ENCODE results near the gene PLAGL1. TPM values are rescaled to one million over a fixed set of nuclear protein-coding genes. Genes with fewer than 3 reads are reported as not detected.

Gene PLAGL1
- total RNA-seq, 6 experiments from 2014 or later: 22.5 to 28.8 (median 26.2) TPM

GRCh38 chr6:144033816-144034735 is 26.0 kb upstream of the PLAGL1 start:
- peak overlapping the region; percentile 46 for H3K4me3 Mint-ChIP-seq
- H3K27me3 Mint-ChIP-seq (ENCODE audit: insufficient read depth): no peaks in the 10 kb centered on the region; the same call in 1 of the 2 replicates
- H3K36me3 Mint-ChIP-seq (ENCODE audit: low read depth): peaks cover 7% of the 10 kb centered on the region; the same call in 1 of the 2 replicates
- DNase-seq: peak; percentile 80
- peak overlapping the region; percentile 82 for H3K27ac Mint-ChIP-seq
- peaks cover 45% of the 10 kb centered on the region for H3K4me1 Mint-ChIP-seq (ENCODE audit: low read depth)
- peaks cover 9% of the 10 kb centered on the region for H3K9me3 Mint-ChIP-seq
- TF ChIP-seq, protein P1, sequence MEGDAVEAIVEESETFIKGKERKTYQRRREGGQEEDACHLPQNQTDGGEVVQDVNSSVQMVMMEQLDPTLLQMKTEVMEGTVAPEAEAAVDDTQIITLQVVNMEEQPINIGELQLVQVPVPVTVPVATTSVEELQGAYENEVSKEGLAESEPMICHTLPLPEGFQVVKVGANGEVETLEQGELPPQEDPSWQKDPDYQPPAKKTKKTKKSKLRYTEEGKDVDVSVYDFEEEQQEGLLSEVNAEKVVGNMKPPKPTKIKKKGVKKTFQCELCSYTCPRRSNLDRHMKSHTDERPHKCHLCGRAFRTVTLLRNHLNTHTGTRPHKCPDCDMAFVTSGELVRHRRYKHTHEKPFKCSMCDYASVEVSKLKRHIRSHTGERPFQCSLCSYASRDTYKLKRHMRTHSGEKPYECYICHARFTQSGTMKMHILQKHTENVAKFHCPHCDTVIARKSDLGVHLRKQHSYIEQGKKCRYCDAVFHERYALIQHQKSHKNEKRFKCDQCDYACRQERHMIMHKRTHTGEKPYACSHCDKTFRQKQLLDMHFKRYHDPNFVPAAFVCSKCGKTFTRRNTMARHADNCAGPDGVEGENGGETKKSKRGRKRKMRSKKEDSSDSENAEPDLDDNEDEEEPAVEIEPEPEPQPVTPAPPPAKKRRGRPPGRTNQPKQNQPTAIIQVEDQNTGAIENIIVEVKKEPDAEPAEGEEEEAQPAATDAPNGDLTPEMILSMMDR (IDR thresholded peaks at IDR 0.05): no peak

DNA sequence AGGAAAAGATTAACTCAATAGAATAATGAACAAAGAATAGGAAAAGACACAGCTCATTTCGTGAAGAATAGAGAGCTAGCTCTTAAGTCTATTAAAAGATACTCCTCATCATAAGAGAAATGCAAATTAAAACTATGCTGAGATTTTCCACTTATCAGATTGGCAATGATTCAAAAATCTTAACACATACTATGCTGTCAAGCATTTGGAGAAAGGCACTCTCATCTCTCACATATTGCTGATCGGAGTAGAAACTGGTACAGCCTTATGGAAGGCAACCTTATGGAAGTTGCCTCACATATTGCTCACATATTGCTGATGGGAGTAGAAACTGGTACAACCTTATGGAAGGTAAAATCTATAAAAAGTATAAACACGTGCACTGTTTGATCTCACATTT is 21.4 kb upstream of the PLAGL1 start:
- Mint-ChIP-seq H3K36me3 (ENCODE audit: low read depth) (peaks cover 7% of the 10 kb centered on the region; the same call in 1 of the 2 replicates), H3K9me3 (peaks cover 9% of the 10 kb centered on the region), H3K27ac (no peak overlapping the region), H3K4me3 (no peak overlapping the region), H3K4me1 (ENCODE audit: low read depth) (peaks cover 18% of the 10 kb centered on the region), H3K27me3 (ENCODE audit: insufficient read depth) (peaks cover 12% of the 10 kb centered on the region)
- no peak for DNase-seq
- TF ChIP-seq, protein P1 (IDR thresholded peaks at IDR 0.05): no peak

- no peak overlapping the region for H3K4me3 Mint-ChIP-seq
- DNase-seq: no peak
- peaks cover 3% of the 10 kb centered on the region; the same call in 1 of the 2 replicates for H3K36me3 Mint-ChIP-seq (ENCODE audit: low read depth)
- peaks cover 16% of the 10 kb centered on the region for H3K27me3 Mint-ChIP-seq (ENCODE audit: insufficient read depth)
- H3K4me1 Mint-ChIP-seq (ENCODE audit: low read depth): peaks cover 4% of the 10 kb centered on the region
- TF ChIP-seq, protein P1 (IDR thresholded peaks at IDR 0.05): no peak
- H3K9me3 Mint-ChIP-seq: peaks cover 6% of the 10 kb centered on the region
- no peak overlapping the region for H3K27ac Mint-ChIP-seq
Measured at GRCh38 chr6:144027932-144028587, 20.0 kb upstream of the PLAGL1 start.

DNA sequence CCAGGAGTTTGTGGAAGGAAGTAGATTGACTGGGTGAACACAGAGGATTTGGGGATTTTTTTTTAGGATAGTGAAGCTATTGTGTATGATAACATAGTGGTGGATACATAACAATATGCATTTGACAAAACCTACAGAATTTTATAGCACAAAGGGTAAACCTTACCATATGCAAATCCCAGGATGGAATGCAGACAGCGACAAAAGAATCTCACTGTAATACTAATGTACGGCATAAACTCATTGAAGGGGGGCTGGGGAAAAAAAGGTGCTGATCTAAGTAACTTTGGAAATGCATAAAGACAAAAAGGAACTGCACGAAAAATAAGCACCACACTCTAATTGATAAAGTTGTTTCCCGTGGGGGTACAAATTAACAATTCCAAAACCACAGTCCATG is 15.2 kb upstream of the PLAGL1 start:
- H3K9me3 Mint-ChIP-seq: no peaks in the 10 kb centered on the region
- TF ChIP-seq, protein P1 (IDR thresholded peaks at IDR 0.05): no peak
- no peaks in the 10 kb centered on the region for H3K4me1 Mint-ChIP-seq (ENCODE audit: low read depth)
- peaks cover 19% of the 10 kb centered on the region for H3K27me3 Mint-ChIP-seq (ENCODE audit: insufficient read depth)
- H3K27ac Mint-ChIP-seq: no peak overlapping the region
- no peaks in the 10 kb centered on the region for H3K36me3 Mint-ChIP-seq (ENCODE audit: low read depth)
- H3K4me3 Mint-ChIP-seq: no peak overlapping the region
- DNase-seq: no peak

DNA sequence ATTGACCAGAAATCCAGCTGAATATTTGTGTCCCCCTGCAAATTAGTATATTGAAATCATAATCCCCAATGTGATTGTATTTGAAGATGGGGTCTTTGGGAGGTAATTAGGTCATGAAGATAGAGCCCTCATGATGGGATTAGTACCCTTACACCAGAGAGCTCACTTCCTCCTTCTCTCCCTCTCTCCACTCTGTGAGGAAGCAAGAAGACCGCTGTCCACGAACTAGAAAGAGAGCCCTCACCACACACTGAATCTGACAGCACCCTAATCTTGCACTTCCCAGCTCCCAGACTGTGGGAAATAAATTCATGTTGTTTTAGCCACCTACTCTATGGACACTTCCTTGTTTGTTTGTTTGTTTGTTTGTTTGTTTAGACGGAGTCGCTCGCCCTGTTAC is 11.9 kb upstream of the PLAGL1 start:
- TF ChIP-seq, protein P1 (IDR thresholded peaks at IDR 0.05): no peak
- Mint-ChIP-seq H3K4me3 (no peak overlapping the region), H3K27me3 (ENCODE audit: insufficient read depth) (peaks cover 13% of the 10 kb centered on the region), H3K36me3 (ENCODE audit: low read depth) (no peaks in the 10 kb centered on the region), H3K4me1 (ENCODE audit: low read depth) (no peaks in the 10 kb centered on the region), H3K9me3 (no peaks in the 10 kb centered on the region), H3K27ac (no peak overlapping the region)
- DNase-seq: no peak

Data from HFFc6 (cell line).